SK-N-SH (cell line): Measurements from ENCODE around the gene IL22RA1. TPM values are rescaled to one million over a fixed set of nuclear protein-coding genes. Genes with fewer than 3 reads are reported as not detected.

ENCODE experiments used
- CTCF ChIA-PET: fragments of 300-600, 350-600 bp; formaldehyde crosslinking; extraction: SDS; loops from one replicate; lab custom pipeline; 2021; lab: Yijun Ruan, JAX
- POLR2A ChIA-PET: fragments of 350-600 bp; sonication (Branson Sonifier 250); formaldehyde crosslinking; extraction: SDS; loops from one replicate; lab custom pipeline; 2020; ENCODE audit warnings: antibody characterized with exemption, inconsistent platforms; lab: Yijun Ruan, JAX
- DNase-seq: peaks from one replicate; pipeline ENCODE4 v3.0.0; 2012
- H2AFZ ChIP-seq: fragments of 200-600 bp; sonication (generic); 2 replicates; pipeline ENCODE4 v1.8.1; 2016; ENCODE audit warnings: antibody characterized with exemption, mild to moderate bottlenecking, low read depth
- H3F3A ChIP-seq: fragments of 200-600 bp; sonication (generic); replicated peaks from 2 replicates; pipeline ENCODE3; 2016; ENCODE audit warnings: antibody characterized with exemption, mild to moderate bottlenecking; ENCODE audit not compliant: insufficient read depth
- H3K27ac ChIP-seq, 2 experiments: fragments of 200-500 bp in 1 of 2; fragments of 200-600 bp in 1 of 2; sonication (Bioruptor generic) in 1 of 2; sonication (generic), shearing (Covaris generic) in 1 of 2; 2 replicates each; pipeline versions ENCODE4 v1.5.1 to v1.6.1; 2014 to 2016; ENCODE audit warnings: low read depth in 2 of 2, inconsistent platforms in 1 of 2, low read length in 1 of 2, mild to moderate bottlenecking in 1 of 2, mixed read lengths in 1 of 2
- H3K27me3 ChIP-seq: fragments of 200-600 bp; sonication (generic), shearing (Covaris generic); 2 replicates; pipeline ENCODE4 v1.6.1; 2016; ENCODE audit warnings: mixed run types; ENCODE audit not compliant: insufficient read depth
- H3K36me3 ChIP-seq, 2 experiments: fragments of 200-500 bp in 1 of 2; fragments of 200-600 bp in 1 of 2; sonication (Bioruptor generic) in 1 of 2; sonication (generic) in 1 of 2; replicated peaks in 1 of 2; 2 replicates each; pipeline versions ENCODE3 to v1.5.1; 2014 to 2016; ENCODE audit warnings: low read length in 1 of 2, mild to moderate bottlenecking in 1 of 2; ENCODE audit not compliant: insufficient read depth in 2 of 2, control insufficient read depth in 1 of 2
- H3K4me1 ChIP-seq, 2 experiments: fragments of 200-500 bp in 1 of 2; fragments of 200-600 bp in 1 of 2; sonication (Bioruptor generic) in 1 of 2; sonication (generic), shearing (Covaris generic) in 1 of 2; 2 replicates each; pipeline versions ENCODE4 v1.5.1 to v1.6.1; 2014 to 2016; ENCODE audit warnings: low read depth in 1 of 2, low read length in 1 of 2, mixed run types in 1 of 2; ENCODE audit not compliant: insufficient read depth in 2 of 2, control insufficient read depth in 1 of 2
- H3K4me2 ChIP-seq: fragments of 200-600 bp; sonication (generic), shearing (Covaris generic); 2 replicates; pipeline ENCODE4 v1.6.1; 2017; ENCODE audit warnings: mixed run types
- H3K4me3 ChIP-seq, 2 experiments: fragments of 200-500 bp in 1 of 2; fragments of 200-600 bp in 1 of 2; sonication (Bioruptor generic) in 1 of 2; sonication (generic), shearing (Covaris generic) in 1 of 2; 2 replicates each; pipeline versions ENCODE4 v1.5.1 to v1.8.1; 2014 to 2016; ENCODE audit warnings: low read depth in 2 of 2, inconsistent platforms in 1 of 2, low read length in 1 of 2, mild to moderate bottlenecking in 1 of 2, mixed read lengths in 1 of 2, moderate library complexity in 1 of 2
- H3K79me2 ChIP-seq: fragments of 200-600 bp; sonication (generic); 2 replicates; pipeline ENCODE4 v1.8.1; 2017; ENCODE audit warnings: mild to moderate bottlenecking; ENCODE audit not compliant: insufficient read depth
- H3K9ac ChIP-seq: fragments of 200-600 bp; sonication (generic); 2 replicates; pipeline ENCODE4 v1.6.1; 2017; ENCODE audit warnings: mixed run types
- H3K9me2 ChIP-seq: fragments of 200-600 bp; sonication (generic); 2 replicates; pipeline ENCODE4 v1.6.1; 2017; ENCODE audit warnings: mixed run types
- H3K9me3 ChIP-seq: fragments of 200-600 bp; sonication (generic); 2 replicates; pipeline ENCODE4 v1.6.1; 2017; ENCODE audit warnings: mixed run types, mild to moderate bottlenecking, moderate library complexity
- H4K20me1 ChIP-seq: fragments of 200-600 bp; sonication (generic); 2 replicates; pipeline ENCODE4 v1.6.1; 2017; ENCODE audit warnings: mild to moderate bottlenecking, mixed run types; ENCODE audit not compliant: insufficient read depth
- ELF1 ChIP-seq: IDR thresholded peaks from 2 replicates; pipeline ENCODE4 v1.4.0; 2012
- EP300 ChIP-seq, 2 experiments: IDR thresholded peaks; 2 replicates each; pipeline versions ENCODE4 v1.4.0 to v1.6.1; 2012; ENCODE audit warnings: borderline replicate concordance in 1 of 2, low read depth in 1 of 2, low read length in 1 of 2
- FOSL2 ChIP-seq: IDR thresholded peaks from 2 replicates; pipeline ENCODE4 v1.4.0; 2012; ENCODE audit warnings: low read depth, mild to moderate bottlenecking, moderate library complexity, borderline replicate concordance
- JUND ChIP-seq: IDR thresholded peaks from 2 replicates; pipeline ENCODE4 v1.4.0; 2012
- NFIC ChIP-seq: IDR thresholded peaks from 2 replicates; pipeline ENCODE4 v1.4.0; 2012; ENCODE audit warnings: borderline replicate concordance
- POLR2AphosphoS5 ChIP-seq: IDR thresholded peaks from 2 replicates; pipeline ENCODE4 v1.6.1; 2012; ENCODE audit warnings: low read depth, low read length
- RAD21 ChIP-seq: IDR thresholded peaks from 2 replicates; pipeline ENCODE4 v1.6.1; 2012; ENCODE audit warnings: mild to moderate bottlenecking, low read length
- RCOR1 ChIP-seq: fragments of 150-350 bp; IDR thresholded peaks from 2 replicates; pipeline ENCODE4 v1.6.1; 2017; ENCODE audit warnings: antibody characterized with exemption, low read length
- RXRA ChIP-seq: IDR thresholded peaks from 2 replicates; pipeline ENCODE4 v1.4.0; 2012; ENCODE audit warnings: low read depth, mild to moderate bottlenecking, borderline replicate concordance
- TCF12 ChIP-seq: IDR thresholded peaks from 2 replicates; pipeline ENCODE4 v1.4.0; 2012
- USF1 ChIP-seq: IDR thresholded peaks from 2 replicates; pipeline ENCODE4 v1.4.0; 2012; ENCODE audit warnings: low read depth, borderline replicate concordance
- USF2 ChIP-seq: fragments of 150-350 bp; IDR thresholded peaks from 2 replicates; pipeline ENCODE4 v1.6.1; 2017; ENCODE audit warnings: antibody characterized with exemption, low read length, low read depth, borderline replicate concordance
- WGBS: methylation state at CpG from one replicate; pipeline ENCODE4 v1.1.6; 2017; ENCODE audit warnings: low lambda C conversion rate; 5-methylcytosine and 5-hydroxymethylcytosine counted together
- polyA plus RNA-seq, 3 experiments: library from polyadenylated mRNA; depleted of rRNA; stranded (reverse); fragments of >200 nt; gene quantifications; 2 replicates each; pipeline ENCODE4 v1.2.3, GENCODE V29; 2012

IL22RA1 gene
- polyA plus RNA-seq, 1 of the 3 experiments (the other 2 are of a cell fraction): 0.03 TPM

GRCh38 chr1:24123611-24124010 lies 19.3 kb downstream of the IL22RA1 start:
- no peak overlapping the region for H3K9ac ChIP-seq
- H4K20me1 ChIP-seq: no peaks in the 10 kb centered on the region
- H3K36me3 ChIP-seq: no peaks in the 10 kb centered on the region
- DNase-seq: no peak
- no peaks in the 10 kb centered on the region for H3K9me2 ChIP-seq
- H3F3A ChIP-seq: no peaks in the 10 kb centered on the region
- H2AFZ ChIP-seq: no peak overlapping the region
- no peaks in the 10 kb centered on the region; a peak in 1 of 4 replicates for H3K4me1 ChIP-seq
- no peak overlapping the region for H3K4me3 ChIP-seq
- no peak overlapping the region for H3K4me2 ChIP-seq
- no peak overlapping the region for H3K27ac ChIP-seq
- WGBS: 36% methylated on average over 4 of the region's 6 CpGs
- no peaks in the 10 kb centered on the region for H3K27me3 ChIP-seq
- H3K9me3 ChIP-seq: no peaks in the 10 kb centered on the region
- TF ChIP-seq NFIC (no peak), POLR2AphosphoS5 (no peak)
- no peaks in the 10 kb centered on the region for H3K79me2 ChIP-seq
- POLR2A ChIA-PET: no interaction called here
- CTCF ChIA-PET: interaction anchor here (0.7 kb wide), 1 partner anchor 9 kb away, joined by 3 read pairs; no protein-coding TSS in a partner anchor

GRCh38 chr1:24122776-24123175 lies 20.2 kb downstream of the IL22RA1 start:
- ChIA-PET CTCF (interaction anchor here (0.7 to 1.4 kb wide), 2 partner anchors 8 to 28 kb away, joined by 3 to 4 read pairs; no protein-coding TSS in a partner anchor), POLR2A (no interaction called here)
- H3K4me2 ChIP-seq: no peak overlapping the region
- 91% methylated on average over 7 of the region's 7 CpGs for WGBS
- H3K27ac ChIP-seq: no peak overlapping the region
- no peak for DNase-seq
- H3K9me2 ChIP-seq: no peaks in the 10 kb centered on the region
- no peaks in the 10 kb centered on the region for H4K20me1 ChIP-seq
- H2AFZ ChIP-seq: no peak overlapping the region
- no peaks in the 10 kb centered on the region for H3K27me3 ChIP-seq
- H3K4me1 ChIP-seq: no peaks in the 10 kb centered on the region; a peak in 1 of 4 replicates
- no peaks in the 10 kb centered on the region for H3K36me3 ChIP-seq
- no peaks in the 10 kb centered on the region for H3K9me3 ChIP-seq
- no peaks in the 10 kb centered on the region for H3F3A ChIP-seq
- H3K4me3 ChIP-seq: no peak overlapping the region
- TF ChIP-seq JUND: no peak
- TF ChIP-seq TCF12: no peak
- H3K79me2 ChIP-seq: no peaks in the 10 kb centered on the region
- H3K9ac ChIP-seq: no peak overlapping the region

- Histone ChIP-seq H3K4me1 (no peaks in the 10 kb centered on the region; a peak in 1 of 4 replicates), H3K4me2 (no peak overlapping the region)
Measured at GRCh38 chr1:24121406-24121805, 21.5 kb downstream of the IL22RA1 start.

More at GRCh38 chr1:24121406-24121805, 21.5 kb downstream of the IL22RA1 start:
- no peak overlapping the region for H3K4me3 ChIP-seq
- no peaks in the 10 kb centered on the region for H3F3A ChIP-seq
- no peaks in the 10 kb centered on the region; the same call in 1 of the 2 replicates for H3K27me3 ChIP-seq
- WGBS: 45% methylated on average over 7 of the region's 14 CpGs
- no peak overlapping the region for H3K9ac ChIP-seq
- H3K79me2 ChIP-seq: no peaks in the 10 kb centered on the region
- no peak overlapping the region for H2AFZ ChIP-seq
- ChIA-PET POLR2A (no interaction called here), CTCF (interaction anchor here (0.5 to 1.9 kb wide), 4 partner anchors 9 to 71 kb away, joined by 3 to 11 read pairs (median 4); partner anchors contain the start of gene MYOM3)
- no peaks in the 10 kb centered on the region for H3K9me2 ChIP-seq
- no peak overlapping the region for H3K27ac ChIP-seq
- no peaks in the 10 kb centered on the region for H3K9me3 ChIP-seq
- no peaks in the 10 kb centered on the region for H3K36me3 ChIP-seq
- H4K20me1 ChIP-seq: no peaks in the 10 kb centered on the region
- DNase-seq: no peak
- TF ChIP-seq ELF1: no peak
- TF ChIP-seq USF1: no peak
- no peak for TF ChIP-seq USF2
- no peak for TF ChIP-seq RXRA
- TF ChIP-seq FOSL2: no peak
- no peak for TF ChIP-seq POLR2AphosphoS5
- no peak for TF ChIP-seq EP300 (IDR thresholded peaks at IDR 0.05; ENCODE audit: borderline replicate concordance in 1 of 2, low read depth in 1 of 2, low read length in 1 of 2)
- no peak for TF ChIP-seq RCOR1
- no peak for TF ChIP-seq RAD21
